Thyroid gland (tissue), 4 donors: ENCODE results near the gene PTPRN2.

ENCODE experiments used
- CTCF ChIP-seq, 6 experiments: fragments of 200-600 bp in 3 of 6; fragments of 450-650 bp in 3 of 6; sonication (generic) in 3 of 6; IDR thresholded peaks; one replicate each; pipeline ENCODE4 v1.5.1; 2016 to 2019; ENCODE audit warnings: antibody characterized with exemption in 6 of 6, mild to moderate bottlenecking in 2 of 6, inconsistent platforms in 1 of 6, moderate library complexity in 1 of 6
- POLR2A ChIP-seq, 2 donors: fragments of 450-650 bp; IDR thresholded peaks; one replicate each; pipeline ENCODE4 v1.6.1; 2017; ENCODE audit warnings: antibody characterized with exemption in 2 of 2, mild to moderate bottlenecking in 2 of 2, moderate library complexity in 1 of 2

- TF ChIP-seq CTCF (IDR thresholded peaks at IDR 0.05) (no peak), POLR2A (IDR thresholded peaks at IDR 0.05) (no peak)
Observed at GRCh38 chr7:158424531-158424930, 163.1 kb downstream of the PTPRN2 start.
